ENCODE data around the gene RSRC1. TPM values are rescaled to one million over a fixed set of nuclear protein-coding genes. Genes with fewer than 3 reads are reported as not detected.
A peak's percentile ranks its signal among the peaks of the same experiment; 100 is the strongest.

The RSRC1 gene
- total and polyA plus RNA-seq, 4 donors = 36.7 to 66.5 (median 50.2) TPM

GRCh38 chr3:158471639-158472294 is 361.9 kb downstream of the RSRC1 start:
- Histone ChIP-seq H3K27me3 (ENCODE audit: control insufficient read depth, insufficient read depth, low read length) (no peaks in the 10 kb centered on the region), H3K9me3 (ENCODE audit: control insufficient read depth, insufficient read depth, low read length) (no peaks in the 10 kb centered on the region), H3K36me3 (ENCODE audit: control insufficient read depth, insufficient read depth, low read length) (no peaks in the 10 kb centered on the region), H3K27ac (ENCODE audit: low read depth, low read length) (no peak overlapping the region), H3K4me3 (ENCODE audit: low read depth, low read length) (no peak overlapping the region), H3K4me1 (ENCODE audit: control insufficient read depth, insufficient read depth, low read length) (no peaks in the 10 kb centered on the region)
- no peak for DNase-seq (ENCODE audit: low read depth in 4 of 6, low spot score in 6 of 6)
- WGBS (ENCODE audit: insufficient coverage) = no CpG with 5 or more reads among the region's 3 CpGs

DNA sequence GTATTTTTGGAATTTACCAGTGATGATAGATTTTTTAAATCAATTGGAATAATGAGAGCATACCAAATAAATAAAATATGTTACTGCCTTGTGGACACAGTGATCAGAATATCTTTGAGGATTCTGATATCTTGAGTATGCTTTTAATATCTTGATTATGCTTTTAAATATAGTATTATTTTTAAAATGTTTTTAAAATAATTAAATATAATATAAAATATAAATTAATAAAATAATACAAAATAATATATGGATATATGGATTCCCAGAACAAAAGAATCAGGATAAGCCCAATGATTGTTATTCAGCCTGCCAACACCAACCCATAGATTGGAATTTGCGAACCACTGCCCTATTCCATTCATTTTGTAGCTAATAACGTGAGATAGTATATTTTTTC is 369.2 kb downstream of the RSRC1 start:
- Histone ChIP-seq H3K9me3 (ENCODE audit: control insufficient read depth, insufficient read depth, low read length) (no peaks in the 10 kb centered on the region), H3K36me3 (ENCODE audit: control insufficient read depth, insufficient read depth, low read length) (no peaks in the 10 kb centered on the region), H3K4me3 (ENCODE audit: low read depth, low read length) (no peak overlapping the region), H3K27ac (ENCODE audit: low read depth, low read length) (no peak overlapping the region), H3K4me1 (ENCODE audit: control insufficient read depth, insufficient read depth, low read length) (no peaks in the 10 kb centered on the region), H3K27me3 (ENCODE audit: control insufficient read depth, insufficient read depth, low read length) (no peaks in the 10 kb centered on the region)
- WGBS (ENCODE audit: insufficient coverage) = no CpG with 5 or more reads among the region's 2 CpGs
- DNase-seq (ENCODE audit: low read depth in 4 of 6, low spot score in 6 of 6) = no peak

DNA sequence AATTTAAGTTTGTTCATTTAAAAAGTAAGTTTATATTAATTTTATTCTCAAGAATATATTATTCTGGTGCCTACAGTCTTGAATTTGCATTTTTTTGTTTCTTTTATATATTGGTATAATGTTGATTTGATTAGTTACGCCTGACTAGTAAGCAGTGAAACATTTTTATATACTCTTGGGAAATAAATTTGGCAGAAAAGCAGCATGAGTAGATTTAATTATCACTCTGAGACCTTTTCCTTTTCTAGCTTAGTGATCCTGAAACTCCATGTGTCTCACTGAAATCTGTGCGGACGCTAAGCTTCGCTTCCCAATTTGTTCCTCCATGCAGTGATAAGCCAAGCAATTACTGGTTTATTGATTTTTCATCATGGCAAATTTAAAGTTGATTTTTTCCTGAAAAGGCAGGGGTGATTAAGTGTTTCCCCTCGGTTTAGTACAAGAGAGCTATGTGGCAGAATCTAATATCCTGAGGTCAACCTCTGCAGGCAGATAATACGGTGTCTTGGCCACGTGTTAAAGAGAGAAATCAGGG is 373.9 kb downstream of the RSRC1 start:
- Histone ChIP-seq H3K9me3 (ENCODE audit: control insufficient read depth, insufficient read depth, low read length) (no peaks in the 10 kb centered on the region), H3K27ac (ENCODE audit: low read depth, low read length) (no peak overlapping the region), H3K36me3 (ENCODE audit: control insufficient read depth, insufficient read depth, low read length) (no peaks in the 10 kb centered on the region), H3K27me3 (ENCODE audit: control insufficient read depth, insufficient read depth, low read length) (no peaks in the 10 kb centered on the region), H3K4me3 (ENCODE audit: low read depth, low read length) (no peak overlapping the region), H3K4me1 (ENCODE audit: control insufficient read depth, insufficient read depth, low read length) (no peaks in the 10 kb centered on the region)
- WGBS (ENCODE audit: insufficient coverage) = 56% methylated on average over 3 of the region's 7 CpGs
- peak in 1 of 6 donors; percentile 51 for DNase-seq (ENCODE audit: low read depth in 4 of 6, low spot score in 6 of 6)

GRCh38 chr3:158486200-158486599 is 376.3 kb downstream of the RSRC1 start:
- no peaks in the 10 kb centered on the region for H3K9me3 ChIP-seq (ENCODE audit: control insufficient read depth, insufficient read depth, low read length)
- H3K36me3 ChIP-seq (ENCODE audit: control insufficient read depth, insufficient read depth, low read length) = no peaks in the 10 kb centered on the region
- no peaks in the 10 kb centered on the region for H3K27me3 ChIP-seq (ENCODE audit: control insufficient read depth, insufficient read depth, low read length)
- H3K27ac ChIP-seq (ENCODE audit: low read depth, low read length) = no peak overlapping the region
- DNase-seq (ENCODE audit: low read depth in 4 of 6, low spot score in 6 of 6) = peak in 1 of 6 donors; percentile 14
- no peaks in the 10 kb centered on the region for H3K4me1 ChIP-seq (ENCODE audit: control insufficient read depth, insufficient read depth, low read length)
- no peak overlapping the region for H3K4me3 ChIP-seq (ENCODE audit: low read depth, low read length)

DNA sequence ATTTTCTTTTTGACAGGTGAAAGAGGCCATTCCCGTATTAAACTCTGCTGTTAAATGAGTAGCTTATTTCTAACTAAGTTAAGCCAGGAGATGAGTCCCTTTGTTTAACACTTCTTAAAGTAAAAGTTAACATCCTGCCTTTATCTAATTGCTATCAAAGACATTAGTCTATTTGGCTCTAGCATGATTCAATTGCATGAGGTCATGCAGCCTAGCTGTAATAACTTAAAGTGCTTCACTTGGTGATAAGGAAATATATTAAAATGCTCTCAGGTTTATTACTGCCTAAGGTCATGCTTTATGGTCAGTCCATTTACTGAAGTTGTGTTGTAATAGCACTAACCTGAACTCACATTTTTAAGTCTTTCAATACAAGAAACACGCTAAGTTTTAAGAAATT is 378.8 kb downstream of the RSRC1 start:
- H3K36me3 ChIP-seq (ENCODE audit: control insufficient read depth, insufficient read depth, low read length) = no peaks in the 10 kb centered on the region

DNA sequence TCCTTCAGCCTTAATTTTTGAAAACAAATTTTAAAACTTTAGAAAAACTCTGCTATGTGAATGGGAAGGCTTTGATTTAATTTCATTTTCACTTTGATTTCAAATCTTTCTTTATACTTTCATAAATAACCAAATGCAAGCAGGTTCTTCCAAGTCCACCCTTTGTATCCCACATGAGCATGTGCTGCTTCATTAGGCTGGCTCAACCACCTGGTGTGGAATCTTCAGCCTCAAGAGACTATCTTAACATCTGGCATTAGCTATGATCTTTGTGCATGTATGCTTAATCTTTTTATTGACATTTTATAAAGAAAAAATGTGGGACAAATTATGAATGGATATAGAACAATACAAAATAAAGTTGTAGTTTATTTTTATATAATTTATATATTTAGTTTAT is 379.3 kb downstream of the RSRC1 start:
- H3K27ac ChIP-seq (ENCODE audit: low read depth, low read length) = no peak overlapping the region
- H3K36me3 ChIP-seq (ENCODE audit: control insufficient read depth, insufficient read depth, low read length) = no peaks in the 10 kb centered on the region

More for the DNA sequence above, 378.8 kb downstream of the RSRC1 start:
- WGBS (ENCODE audit: insufficient coverage) = no CpG with 5 or more reads among the region's 2 CpGs
- Histone ChIP-seq H3K27me3 (ENCODE audit: control insufficient read depth, insufficient read depth, low read length) (no peaks in the 10 kb centered on the region), H3K4me1 (ENCODE audit: control insufficient read depth, insufficient read depth, low read length) (no peaks in the 10 kb centered on the region), H3K27ac (ENCODE audit: low read depth, low read length) (no peak overlapping the region), H3K9me3 (ENCODE audit: control insufficient read depth, insufficient read depth, low read length) (no peaks in the 10 kb centered on the region), H3K4me3 (ENCODE audit: low read depth, low read length) (no peak overlapping the region)
- no peak for DNase-seq (ENCODE audit: low read depth in 4 of 6, low spot score in 6 of 6)

GRCh38 chr3:158491968-158492367 is 382.1 kb downstream of the RSRC1 start:
- Histone ChIP-seq H3K36me3 (ENCODE audit: control insufficient read depth, insufficient read depth, low read length) (no peaks in the 10 kb centered on the region), H3K4me3 (ENCODE audit: low read depth, low read length) (no peak overlapping the region), H3K27me3 (ENCODE audit: control insufficient read depth, insufficient read depth, low read length) (no peaks in the 10 kb centered on the region), H3K4me1 (ENCODE audit: control insufficient read depth, insufficient read depth, low read length) (no peaks in the 10 kb centered on the region), H3K9me3 (ENCODE audit: control insufficient read depth, insufficient read depth, low read length) (no peaks in the 10 kb centered on the region), H3K27ac (ENCODE audit: low read depth, low read length) (no peak overlapping the region)
- DNase-seq (ENCODE audit: low read depth in 4 of 6, low spot score in 6 of 6) = no peak
- WGBS (ENCODE audit: insufficient coverage) = 100% methylated on average over 1 of the region's 2 CpGs

More for the DNA sequence above, 379.3 kb downstream of the RSRC1 start:
- no peak for DNase-seq (ENCODE audit: low read depth in 4 of 6, low spot score in 6 of 6)
- Histone ChIP-seq H3K4me3 (ENCODE audit: low read depth, low read length) (no peak overlapping the region), H3K27me3 (ENCODE audit: control insufficient read depth, insufficient read depth, low read length) (no peaks in the 10 kb centered on the region), H3K9me3 (ENCODE audit: control insufficient read depth, insufficient read depth, low read length) (no peaks in the 10 kb centered on the region), H3K4me1 (ENCODE audit: control insufficient read depth, insufficient read depth, low read length) (no peaks in the 10 kb centered on the region)

GRCh38 chr3:158492685-158493084 is 382.8 kb downstream of the RSRC1 start:
- no CpG with 5 or more reads among the region's 3 CpGs for WGBS (ENCODE audit: insufficient coverage)
- no peak overlapping the region for H3K27ac ChIP-seq (ENCODE audit: low read depth, low read length)
- DNase-seq (ENCODE audit: low read depth in 4 of 6, low spot score in 6 of 6) = peak in 2 of 6 donors; percentile 41 to 59

DNA sequence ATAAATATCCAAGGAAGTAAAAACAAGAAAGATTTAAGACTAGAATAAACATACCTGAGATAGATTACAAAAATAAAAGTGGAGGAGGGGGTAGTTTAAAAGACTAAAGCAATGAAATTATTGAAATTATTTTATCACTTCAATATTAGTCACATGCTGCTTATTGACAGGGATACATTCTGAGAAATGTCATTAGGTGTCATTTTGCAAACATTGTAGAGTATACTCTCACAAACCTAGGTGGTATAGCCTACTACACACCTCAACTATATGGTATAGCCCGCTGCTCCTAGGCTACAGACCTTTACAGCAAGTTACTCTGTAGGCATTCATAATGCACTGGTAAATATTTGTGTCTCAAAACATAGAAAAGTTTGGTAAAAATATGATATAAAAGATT is 384.0 kb downstream of the RSRC1 start:
- no peaks in the 10 kb centered on the region for H3K9me3 ChIP-seq (ENCODE audit: control insufficient read depth, insufficient read depth, low read length)
- WGBS (ENCODE audit: insufficient coverage) = no CpG with 5 or more reads among the region's 1 CpG
- H3K27ac ChIP-seq (ENCODE audit: low read depth, low read length) = no peak overlapping the region
- no peaks in the 10 kb centered on the region for H3K27me3 ChIP-seq (ENCODE audit: control insufficient read depth, insufficient read depth, low read length)
- H3K4me1 ChIP-seq (ENCODE audit: control insufficient read depth, insufficient read depth, low read length) = no peaks in the 10 kb centered on the region
- H3K36me3 ChIP-seq (ENCODE audit: control insufficient read depth, insufficient read depth, low read length) = no peaks in the 10 kb centered on the region
- DNase-seq (ENCODE audit: low read depth in 4 of 6, low spot score in 6 of 6) = no peak
- no peak overlapping the region for H3K4me3 ChIP-seq (ENCODE audit: low read depth, low read length)

More at GRCh38 chr3:158492685-158493084, 382.8 kb downstream of the RSRC1 start:
- Histone ChIP-seq H3K9me3 (ENCODE audit: control insufficient read depth, insufficient read depth, low read length) (no peaks in the 10 kb centered on the region), H3K36me3 (ENCODE audit: control insufficient read depth, insufficient read depth, low read length) (no peaks in the 10 kb centered on the region), H3K4me1 (ENCODE audit: control insufficient read depth, insufficient read depth, low read length) (no peaks in the 10 kb centered on the region), H3K27me3 (ENCODE audit: control insufficient read depth, insufficient read depth, low read length) (no peaks in the 10 kb centered on the region), H3K4me3 (ENCODE audit: low read depth, low read length) (no peak overlapping the region)

GRCh38 chr3:158494673-158495072 is 384.8 kb downstream of the RSRC1 start:
- Histone ChIP-seq H3K27ac (ENCODE audit: low read depth, low read length) (no peak overlapping the region), H3K4me1 (ENCODE audit: control insufficient read depth, insufficient read depth, low read length) (no peaks in the 10 kb centered on the region), H3K9me3 (ENCODE audit: control insufficient read depth, insufficient read depth, low read length) (no peaks in the 10 kb centered on the region), H3K4me3 (ENCODE audit: low read depth, low read length) (no peak overlapping the region), H3K27me3 (ENCODE audit: control insufficient read depth, insufficient read depth, low read length) (no peaks in the 10 kb centered on the region), H3K36me3 (ENCODE audit: control insufficient read depth, insufficient read depth, low read length) (no peaks in the 10 kb centered on the region)
- DNase-seq (ENCODE audit: low read depth in 4 of 6, low spot score in 6 of 6) = no peak
- WGBS (ENCODE audit: insufficient coverage) = 100% methylated on average over 2 of the region's 5 CpGs
